Stomach (tissue), 4 donors: Measurements from ENCODE around the gene URB1.
A peak's percentile ranks its signal among the peaks of the same experiment; 100 is the strongest.

Source experiments
- POLR2A ChIP-seq, 4 donors: fragments of 450-650 bp; IDR thresholded peaks; one replicate each; pipeline ENCODE4 v1.6.1; 2016; ENCODE audit warnings: antibody characterized with exemption in 4 of 4, control low read depth in 2 of 4, mild to moderate bottlenecking in 1 of 4, moderate library complexity in 1 of 4
- POLR2AphosphoS5 ChIP-seq, 3 donors: sonication (generic); formaldehyde crosslinking; IDR thresholded peaks; one replicate each; pipeline ENCODE4 v1.6.1; 2016; ENCODE audit warnings: antibody characterized with exemption in 3 of 3
- TF ChIP-seq, protein P1 (sequence below), 7 experiments: fragments of 450-650 bp in 4 of 7; fragments of 200-600 bp in 3 of 7; sonication (generic) in 3 of 7; IDR thresholded peaks; one replicate each; pipeline ENCODE4 v1.5.1; 2016 to 2019; ENCODE audit warnings: antibody characterized with exemption in 7 of 7, control low read depth in 2 of 7, mild to moderate bottlenecking in 1 of 7

GRCh38 chr21:32411350-32412161 lies 18.7 kb upstream of the URB1 start:
- TF ChIP-seq, protein P1, sequence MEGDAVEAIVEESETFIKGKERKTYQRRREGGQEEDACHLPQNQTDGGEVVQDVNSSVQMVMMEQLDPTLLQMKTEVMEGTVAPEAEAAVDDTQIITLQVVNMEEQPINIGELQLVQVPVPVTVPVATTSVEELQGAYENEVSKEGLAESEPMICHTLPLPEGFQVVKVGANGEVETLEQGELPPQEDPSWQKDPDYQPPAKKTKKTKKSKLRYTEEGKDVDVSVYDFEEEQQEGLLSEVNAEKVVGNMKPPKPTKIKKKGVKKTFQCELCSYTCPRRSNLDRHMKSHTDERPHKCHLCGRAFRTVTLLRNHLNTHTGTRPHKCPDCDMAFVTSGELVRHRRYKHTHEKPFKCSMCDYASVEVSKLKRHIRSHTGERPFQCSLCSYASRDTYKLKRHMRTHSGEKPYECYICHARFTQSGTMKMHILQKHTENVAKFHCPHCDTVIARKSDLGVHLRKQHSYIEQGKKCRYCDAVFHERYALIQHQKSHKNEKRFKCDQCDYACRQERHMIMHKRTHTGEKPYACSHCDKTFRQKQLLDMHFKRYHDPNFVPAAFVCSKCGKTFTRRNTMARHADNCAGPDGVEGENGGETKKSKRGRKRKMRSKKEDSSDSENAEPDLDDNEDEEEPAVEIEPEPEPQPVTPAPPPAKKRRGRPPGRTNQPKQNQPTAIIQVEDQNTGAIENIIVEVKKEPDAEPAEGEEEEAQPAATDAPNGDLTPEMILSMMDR (IDR thresholded peaks at IDR 0.05): no peak
- peak; percentile 98 to 99 (median 98) for TF ChIP-seq POLR2AphosphoS5 (IDR thresholded peaks at IDR 0.05)
- peak in 1 of 4 donors; percentile 5 for TF ChIP-seq POLR2A (IDR thresholded peaks at IDR 0.05)
